Stimulated activated CD4-positive, alpha-beta T cell treated with anti-CD3 and anti-CD28 coated beads, Interleukin-15, amount 100 ng/mL, for 24 hours (primary cell): ENCODE results near the gene ZNF398.
"Not testable (repeated sequence)": the region's sequence is repeated elsewhere in the genome, so short reads cannot be mapped to it uniquely, and the experiment has no call there.

Experiments used
- DNase-seq: peaks from one replicate; pipeline ENCODE4 v3.0.0-alpha.2; 2020

ZNF398 gene

DNA sequence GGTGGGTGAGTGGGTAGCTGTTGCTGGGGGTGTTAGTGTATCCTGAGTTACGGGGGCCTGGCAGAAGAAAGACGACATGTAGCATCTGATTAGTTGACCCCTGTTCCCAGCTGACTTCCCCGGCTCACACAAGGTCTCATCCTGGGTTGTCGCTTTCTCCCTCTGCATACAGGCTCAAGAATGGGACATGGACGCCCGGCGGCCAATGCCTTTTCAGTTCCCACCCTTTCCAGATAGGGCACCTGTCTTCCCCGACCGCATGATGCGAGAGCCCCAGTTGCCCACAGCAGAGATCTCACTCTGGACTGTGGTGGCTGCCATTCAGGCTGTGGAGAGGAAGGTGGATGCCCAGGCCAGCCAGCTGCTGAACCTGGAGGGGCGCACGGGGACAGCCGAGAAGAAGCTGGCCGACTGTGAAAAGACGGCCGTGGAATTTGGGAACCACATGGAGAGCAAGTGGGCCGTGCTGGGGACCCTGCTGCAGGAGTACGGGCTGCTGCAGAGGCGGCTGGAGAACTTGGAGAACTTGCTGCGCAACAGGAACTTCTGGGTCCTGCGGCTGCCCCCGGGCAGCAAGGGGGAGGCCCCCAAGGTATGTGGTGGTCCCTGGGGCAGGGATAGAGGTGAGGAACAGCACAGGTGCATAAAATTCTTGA lies 51.0 kb downstream of the ZNF398 start:
- DNase-seq: no peak

- DNase-seq: no peak
These were observed 52.2 kb downstream of the ZNF398 start for GRCh38 chr7:149199234-149199995.

DNA sequence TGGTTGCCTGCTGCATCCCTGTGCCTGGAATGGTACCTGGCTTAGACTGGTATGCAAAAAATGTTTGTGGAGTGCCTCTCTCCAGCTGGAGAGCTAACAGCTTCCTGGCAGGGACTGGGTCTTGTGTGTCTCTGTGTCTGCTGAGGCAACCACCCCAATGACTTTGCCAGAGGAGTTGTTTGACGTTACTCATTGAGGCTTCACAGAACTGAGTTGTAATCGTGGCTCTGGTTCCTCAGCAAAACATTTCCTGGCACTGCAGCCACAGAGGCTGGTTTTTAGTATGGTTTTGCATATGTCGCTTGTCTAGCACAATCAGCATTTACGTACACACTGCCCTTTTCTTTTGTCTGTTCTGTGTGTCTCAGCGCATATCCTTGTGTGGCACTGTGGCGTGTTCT lies 55.6 kb downstream of the ZNF398 start:
- peak; percentile 29 for DNase-seq

GRCh38 chr7:149205690-149206381 lies 58.6 kb downstream of the ZNF398 start:
- no peak for DNase-seq

- no peak for DNase-seq
These were observed 60.2 kb downstream of the ZNF398 start for GRCh38 chr7:149207324-149208035.

DNA sequence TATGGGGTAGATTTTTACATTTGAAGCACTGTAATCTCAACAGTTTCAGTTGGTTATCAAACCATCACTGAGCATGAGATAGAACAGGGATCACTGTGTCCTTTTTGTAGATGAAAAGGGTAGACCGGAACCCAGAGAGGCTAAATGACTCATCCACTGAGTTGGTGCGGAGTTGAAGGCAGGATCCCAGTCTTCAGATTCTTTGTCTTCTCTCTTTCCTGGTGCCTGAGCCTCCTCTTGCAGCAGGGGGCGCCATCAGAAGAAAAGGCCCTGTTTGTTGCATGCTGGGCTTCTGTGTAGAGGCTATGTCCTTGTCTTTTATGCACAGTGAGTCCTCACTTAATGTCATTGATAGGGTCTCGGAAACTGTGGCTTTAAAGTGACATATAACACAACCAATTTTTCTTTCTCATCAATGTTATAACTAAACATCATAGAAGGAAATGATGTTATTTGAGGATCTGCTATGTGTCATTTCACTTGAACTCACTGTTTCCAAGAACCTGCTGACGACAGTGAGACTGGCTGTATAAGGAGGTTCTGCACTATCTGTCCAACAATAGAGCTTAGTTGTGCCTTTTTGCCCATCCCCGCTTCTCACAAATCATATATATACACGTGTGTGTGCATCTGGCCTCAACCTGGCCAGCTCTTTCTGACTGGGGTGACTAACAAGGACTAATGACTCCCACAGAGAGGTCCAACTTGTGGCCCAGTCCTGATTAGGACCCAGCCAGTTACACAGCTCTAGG lies 62.4 kb downstream of the ZNF398 start:
- DNase-seq: peak; percentile 90

DNA sequence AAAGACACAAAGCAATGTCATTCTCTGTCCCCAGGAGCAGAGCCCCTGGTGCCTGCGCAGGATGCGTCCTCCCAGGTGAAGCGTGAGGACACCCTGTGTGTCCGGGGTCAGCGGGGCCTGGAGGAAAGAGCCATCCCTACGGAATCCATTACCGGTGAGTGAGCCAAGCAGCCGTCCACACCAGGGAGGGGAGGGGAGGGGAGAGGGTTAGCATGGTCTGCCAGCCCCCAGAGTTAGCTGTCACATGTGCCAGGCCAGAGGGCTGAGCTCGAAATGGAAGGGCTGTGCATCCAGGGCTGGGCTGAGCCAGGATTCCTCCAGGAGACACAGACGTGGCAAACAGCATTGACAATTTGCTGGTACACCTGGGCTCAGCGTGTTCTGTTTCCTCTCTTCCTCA lies 63.3 kb downstream of the ZNF398 start:
- DNase-seq: no peak

DNA sequence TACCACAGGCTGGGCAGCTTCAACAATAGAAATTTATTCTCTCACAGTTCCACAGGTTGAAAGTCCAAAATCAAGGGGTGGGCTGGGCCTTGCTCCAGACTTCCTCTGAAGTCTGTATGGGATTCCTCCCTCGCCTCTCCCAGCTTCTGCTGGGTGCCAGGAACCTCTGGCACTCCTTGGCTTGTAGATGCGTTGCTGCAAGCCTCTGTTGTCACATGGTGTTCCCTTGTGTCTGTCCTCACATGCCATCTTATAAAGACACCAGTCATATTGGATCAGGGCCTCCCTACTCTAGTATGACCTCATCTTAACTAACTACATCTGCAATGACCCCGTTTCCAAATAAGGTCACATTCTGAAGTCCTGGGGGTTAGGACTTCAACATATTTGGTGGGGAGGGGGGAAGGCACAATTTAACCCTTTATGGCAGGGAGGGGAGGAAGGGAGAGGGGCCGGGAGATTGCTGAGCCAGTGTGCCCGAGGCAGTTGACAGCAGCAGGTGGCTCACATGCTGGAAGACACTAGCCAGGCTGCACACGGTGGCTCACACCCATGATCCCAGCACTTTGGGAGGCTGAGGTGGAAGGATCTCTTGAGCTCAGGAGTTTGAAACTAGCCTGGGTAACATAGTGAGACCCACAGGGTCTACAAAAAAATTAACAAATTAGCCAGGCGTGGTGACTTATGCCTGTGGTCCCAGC lies 66.9 kb downstream of the ZNF398 start:
- DNase-seq: no peak

DNA sequence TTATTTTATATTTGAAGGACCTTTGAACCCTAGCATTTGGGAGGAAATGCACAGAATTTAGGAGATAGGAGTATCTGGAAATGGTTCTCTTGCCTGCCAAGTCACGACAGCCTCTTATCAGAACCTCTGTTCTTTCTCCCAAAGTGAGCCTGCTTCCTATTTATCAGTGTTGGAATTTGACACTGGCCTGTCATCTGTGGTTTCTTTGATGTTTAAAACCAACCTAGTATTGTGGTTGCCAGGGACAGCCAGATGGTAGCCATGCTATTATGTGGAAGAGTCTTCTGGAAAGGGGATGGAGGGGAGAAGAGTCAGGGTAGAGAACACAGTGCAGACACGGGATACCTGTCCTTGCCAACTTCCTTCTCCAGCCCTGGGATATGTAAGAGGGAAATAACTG lies 69.1 kb downstream of the ZNF398 start:
- no peak for DNase-seq

- no peak for DNase-seq
These were observed 70.3 kb downstream of the ZNF398 start for GRCh38 chr7:149217570-149217969.

GRCh38 chr7:149218469-149219420 lies 71.5 kb downstream of the ZNF398 start:
- no peak for DNase-seq

GRCh38 chr7:149220534-149220933 lies 73.3 kb downstream of the ZNF398 start:
- DNase-seq: no peak

- DNase-seq: no peak
These were observed 75.9 kb downstream of the ZNF398 start for GRCh38 chr7:149223176-149223575.

DNA sequence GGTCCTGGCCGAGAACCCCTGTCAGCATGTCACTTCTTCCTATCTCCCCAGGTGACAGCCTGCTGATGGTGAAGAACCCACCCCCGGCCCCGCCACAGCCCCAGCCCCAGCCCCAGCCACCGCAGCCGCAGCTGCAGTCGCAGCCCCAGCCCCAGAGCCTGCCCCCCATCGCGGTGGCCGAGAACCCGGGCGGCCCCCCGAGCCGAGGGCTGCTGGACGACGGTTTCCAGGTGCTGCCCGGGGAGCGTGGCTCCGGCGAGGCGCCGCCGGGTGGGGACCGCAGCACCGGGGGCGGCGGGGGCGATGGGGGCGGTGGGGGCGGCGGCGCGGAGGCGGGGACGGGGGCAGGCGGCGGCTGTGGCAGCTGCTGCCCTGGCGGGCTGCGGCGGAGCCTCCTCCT lies 76.5 kb downstream of the ZNF398 start:
- DNase-seq: no peak

DNA sequence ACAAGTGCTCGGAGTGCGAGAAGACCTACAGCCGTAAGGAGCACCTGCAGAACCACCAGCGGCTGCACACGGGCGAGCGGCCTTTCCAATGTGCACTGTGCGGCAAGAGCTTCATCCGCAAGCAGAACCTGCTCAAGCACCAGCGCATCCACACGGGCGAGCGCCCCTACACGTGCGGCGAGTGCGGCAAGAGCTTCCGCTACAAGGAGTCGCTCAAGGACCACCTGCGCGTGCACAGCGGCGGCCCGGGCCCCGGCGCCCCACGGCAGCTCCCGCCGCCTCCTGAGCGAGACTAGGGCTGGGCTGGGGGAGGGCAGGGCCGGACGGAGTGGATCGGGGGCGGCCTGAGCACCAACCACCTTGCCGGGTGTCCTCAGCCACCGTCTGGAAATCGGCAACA lies 77.1 kb downstream of the ZNF398 start:
- no peak for DNase-seq

DNA sequence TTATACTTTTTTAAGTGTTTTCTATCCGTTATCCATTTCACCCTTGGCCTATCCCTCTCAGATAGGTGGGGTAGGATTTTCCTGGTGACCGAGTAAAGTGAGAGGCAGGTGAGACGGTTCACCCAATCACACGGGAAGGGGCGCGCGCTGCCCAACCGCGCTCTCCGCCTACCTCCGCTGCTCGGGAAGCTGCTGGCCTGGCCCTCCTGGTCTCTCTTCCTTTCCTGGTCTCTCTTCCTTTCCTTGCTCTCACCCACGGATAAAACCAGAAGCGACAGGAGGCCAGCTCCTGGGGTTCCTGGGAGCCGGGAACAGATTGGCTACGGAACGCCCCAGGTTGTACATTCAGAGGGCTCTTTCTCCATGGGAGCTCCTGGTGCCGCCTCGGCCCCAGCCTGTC lies 77.9 kb downstream of the ZNF398 start:
- DNase-seq: no peak

GRCh38 chr7:149225656-149226055 lies 78.4 kb downstream of the ZNF398 start:
- DNase-seq: no peak

- not testable (repeated sequence) for DNase-seq
These were observed 79.1 kb downstream of the ZNF398 start for GRCh38 chr7:149226366-149226765.

DNA sequence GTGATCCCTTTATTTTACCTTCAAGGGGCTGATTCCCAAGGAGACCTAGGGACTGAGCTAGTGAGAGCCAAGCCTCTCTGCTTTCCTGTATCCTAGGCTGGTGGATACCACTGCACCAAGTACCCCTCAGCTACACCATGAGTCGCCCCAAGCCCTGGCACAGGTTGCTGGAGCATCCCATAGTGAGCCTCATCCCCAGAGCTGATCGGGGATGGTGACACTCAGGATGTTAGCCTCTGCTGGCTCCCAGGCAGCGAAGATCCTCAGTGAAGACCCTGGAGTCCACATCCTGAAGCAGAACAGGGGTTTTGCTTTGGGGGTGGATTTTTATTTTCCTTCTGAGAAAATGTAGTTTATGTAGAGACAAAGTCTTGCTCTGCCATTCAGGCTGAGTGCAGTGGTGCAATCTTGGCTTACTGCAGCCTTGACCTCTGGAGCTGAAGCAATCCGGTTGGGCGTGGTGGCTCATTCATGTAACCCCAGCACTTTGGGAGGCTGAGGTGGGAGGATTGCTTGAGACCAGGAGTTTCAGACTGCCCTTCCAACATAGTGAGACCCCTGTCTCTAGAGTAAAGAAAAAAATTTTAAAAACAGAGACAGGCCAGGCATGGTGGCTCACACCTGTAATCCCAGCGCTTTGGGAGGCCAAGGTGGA lies 79.7 kb downstream of the ZNF398 start:
- DNase-seq: no peak

- no peak for DNase-seq
These were observed 81.7 kb downstream of the ZNF398 start for GRCh38 chr7:149228831-149229471.
